ENCODE results near the gene CDK5RAP1.
"Not testable (repeated sequence)": the region's sequence is repeated elsewhere in the genome, so short reads cannot be mapped to it uniquely, and the experiment has no call there.

CDK5RAP1 gene

GRCh38 chr20:33401184-33401920 is at the start of gene CDK5RAP1:
TSS of gene CDK5RAP1 (minus strand) at chr20:33401519. CDS start at chr20:33397064, 4,455 bp downstream.
- peak; percentile 65 to 72 for DNase-seq (ENCODE audit: extremely low read depth in 1 of 2, low read depth in 1 of 2)

- DNase-seq (ENCODE audit: extremely low read depth in 1 of 2, low read depth in 1 of 2), result no peak
Observed at GRCh38 chr20:33450867-33451266, 49.5 kb upstream of the CDK5RAP1 start.

GRCh38 chr20:33445881-33446625 is 44.7 kb upstream of the CDK5RAP1 start:
- DNase-seq (ENCODE audit: extremely low read depth in 1 of 2, low read depth in 1 of 2), result no peak

- DNase-seq (ENCODE audit: extremely low read depth in 1 of 2, low read depth in 1 of 2), result no peak
Observed at GRCh38 chr20:33444797-33445560, 43.7 kb upstream of the CDK5RAP1 start.

GRCh38 chr20:33443512-33444239 is 42.4 kb upstream of the CDK5RAP1 start, which contains the start of gene SNTA1:
TSS of gene SNTA1 (minus strand) at chr20:33443763. CDS start at chr20:33443620, 143 bp downstream.
- DNase-seq (ENCODE audit: extremely low read depth in 1 of 2, low read depth in 1 of 2), result peak; percentile 55 to 81

GRCh38 chr20:33443006-33443511 is 41.7 kb upstream of the CDK5RAP1 start:
- DNase-seq (ENCODE audit: extremely low read depth in 1 of 2, low read depth in 1 of 2), result no peak

- no peak for DNase-seq (ENCODE audit: extremely low read depth in 1 of 2, low read depth in 1 of 2)
Observed at GRCh38 chr20:33442136-33443005, 41.1 kb upstream of the CDK5RAP1 start.

GRCh38 chr20:33441142-33441955 is 40.0 kb upstream of the CDK5RAP1 start:
- no peak for DNase-seq (ENCODE audit: extremely low read depth in 1 of 2, low read depth in 1 of 2)

GRCh38 chr20:33440562-33440961 is 39.2 kb upstream of the CDK5RAP1 start:
- not testable (repeated sequence) for DNase-seq (ENCODE audit: extremely low read depth in 1 of 2, low read depth in 1 of 2)

GRCh38 chr20:33438481-33438880 is 37.2 kb upstream of the CDK5RAP1 start:
- DNase-seq (ENCODE audit: extremely low read depth in 1 of 2, low read depth in 1 of 2), result no peak

- DNase-seq (ENCODE audit: extremely low read depth in 1 of 2, low read depth in 1 of 2), result no peak
Observed at GRCh38 chr20:33437141-33437911, 36.0 kb upstream of the CDK5RAP1 start.

GRCh38 chr20:33434434-33434833 is 33.1 kb upstream of the CDK5RAP1 start:
- DNase-seq (ENCODE audit: extremely low read depth in 1 of 2, low read depth in 1 of 2), result no peak

- DNase-seq (ENCODE audit: extremely low read depth in 1 of 2, low read depth in 1 of 2), result no peak
Observed at GRCh38 chr20:33433465-33434234, 32.3 kb upstream of the CDK5RAP1 start.

- DNase-seq (ENCODE audit: extremely low read depth in 1 of 2, low read depth in 1 of 2), result no peak
Observed at GRCh38 chr20:33431797-33432381, 30.6 kb upstream of the CDK5RAP1 start.

GRCh38 chr20:33423875-33424274 is 22.6 kb upstream of the CDK5RAP1 start:
- DNase-seq (ENCODE audit: extremely low read depth in 1 of 2, low read depth in 1 of 2), result not testable (repeated sequence)

GRCh38 chr20:33423141-33423834 is 22.0 kb upstream of the CDK5RAP1 start:
- no peak for DNase-seq (ENCODE audit: extremely low read depth in 1 of 2, low read depth in 1 of 2)
